ENCODE measurements around the gene PLOD3.

Gene PLOD3

GRCh38 chr7:101239191-101239950 is 22.0 kb upstream of the PLOD3 start:
- DNase-seq (ENCODE audit: low spot score) = no peak

DNA sequence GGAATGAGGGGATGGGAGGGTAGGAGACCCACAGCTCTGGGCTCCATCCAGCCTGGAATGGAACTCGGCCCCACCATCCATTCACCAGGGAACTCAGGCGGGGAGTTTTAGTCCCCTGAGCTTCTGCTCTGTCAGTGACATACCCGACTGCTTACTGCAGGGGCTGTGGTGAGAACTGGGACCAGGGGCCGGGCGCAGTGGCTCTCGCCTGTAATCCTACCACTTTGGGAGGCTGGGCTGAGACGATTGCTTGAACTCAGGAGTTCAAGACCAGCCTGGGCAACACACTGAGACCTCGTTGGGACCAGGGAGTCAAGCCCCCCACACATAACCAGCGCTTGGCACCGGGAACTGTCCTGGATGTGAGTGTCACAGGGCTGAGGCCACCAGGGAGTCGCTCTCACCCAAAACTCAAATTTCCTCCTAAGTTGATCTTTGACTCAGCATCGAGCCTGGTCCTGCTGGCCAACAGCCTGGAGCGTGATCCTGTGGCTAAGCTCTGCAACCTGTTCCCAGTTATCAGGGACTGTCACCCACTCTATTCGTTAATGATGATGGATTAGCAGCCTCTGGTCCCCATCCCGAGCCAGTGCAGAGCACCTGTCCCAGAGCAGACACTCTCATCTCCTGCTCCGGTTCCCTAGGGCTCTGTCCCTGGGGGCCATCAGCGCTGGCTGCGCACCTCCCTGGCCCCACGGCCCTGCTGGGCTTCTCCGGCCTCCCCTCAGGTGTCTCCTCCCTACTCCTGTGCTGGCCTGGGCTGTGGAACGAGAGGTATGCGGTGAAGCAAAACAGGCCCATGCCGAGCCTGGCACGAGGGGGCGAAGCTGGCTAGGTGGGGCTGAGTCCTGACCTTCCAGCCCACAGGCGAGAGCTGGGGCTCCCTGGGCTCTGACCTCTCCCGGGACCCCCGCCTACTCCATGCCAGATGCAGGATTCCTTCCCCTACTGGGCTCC is 21.1 kb upstream of the PLOD3 start:
- DNase-seq (ENCODE audit: low spot score) = no peak

DNA sequence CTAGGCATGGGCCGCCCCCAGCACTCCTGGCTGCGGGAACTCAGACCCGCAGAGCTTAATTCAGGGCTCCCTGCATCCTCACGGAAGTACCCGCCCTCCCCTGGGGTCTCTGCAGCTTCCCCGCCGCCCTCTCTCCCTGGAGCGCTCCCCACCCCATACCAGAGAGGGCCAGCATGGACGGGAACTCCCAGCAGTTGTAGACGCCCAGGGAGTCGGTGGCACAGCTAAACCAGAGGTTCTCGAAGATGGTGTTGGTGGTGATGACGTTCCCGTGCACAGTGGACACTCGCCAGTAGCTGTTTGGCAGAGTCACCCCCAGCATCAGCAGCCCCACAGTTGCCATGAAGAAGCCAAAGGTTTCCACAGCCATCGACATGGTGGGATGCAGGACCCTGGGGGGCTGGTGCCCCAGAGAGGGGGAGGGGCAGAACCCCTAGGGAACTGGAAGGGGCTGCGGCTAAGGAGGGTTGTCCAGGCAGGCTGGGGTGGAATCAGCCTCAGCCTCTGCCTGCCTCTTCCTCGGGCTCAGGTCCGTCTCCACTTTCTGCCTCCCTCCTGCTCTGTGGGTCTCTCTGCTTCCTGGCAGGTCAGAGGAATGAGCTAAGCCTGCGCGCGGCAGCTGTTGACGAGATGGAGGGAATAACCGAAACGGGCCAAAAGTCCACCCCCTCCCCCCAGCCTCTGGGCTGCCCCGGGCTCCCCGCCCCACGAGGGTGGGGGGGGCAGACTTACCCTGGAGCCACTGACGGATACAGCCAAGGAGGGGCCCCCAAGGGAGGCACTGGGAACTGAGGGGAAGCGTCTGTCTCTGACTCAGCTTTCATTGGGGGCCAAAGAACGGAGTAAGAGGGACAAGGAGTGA is 20.1 kb upstream of the PLOD3 start, which contains the start of gene CLDN15:
Gene CLDN15, minus strand, starts transcription at position 597 of the 862 bp plus-strand sequence. Its CDS starts 221 bp downstream, at position 376.
- no peak for DNase-seq (ENCODE audit: low spot score)

DNA sequence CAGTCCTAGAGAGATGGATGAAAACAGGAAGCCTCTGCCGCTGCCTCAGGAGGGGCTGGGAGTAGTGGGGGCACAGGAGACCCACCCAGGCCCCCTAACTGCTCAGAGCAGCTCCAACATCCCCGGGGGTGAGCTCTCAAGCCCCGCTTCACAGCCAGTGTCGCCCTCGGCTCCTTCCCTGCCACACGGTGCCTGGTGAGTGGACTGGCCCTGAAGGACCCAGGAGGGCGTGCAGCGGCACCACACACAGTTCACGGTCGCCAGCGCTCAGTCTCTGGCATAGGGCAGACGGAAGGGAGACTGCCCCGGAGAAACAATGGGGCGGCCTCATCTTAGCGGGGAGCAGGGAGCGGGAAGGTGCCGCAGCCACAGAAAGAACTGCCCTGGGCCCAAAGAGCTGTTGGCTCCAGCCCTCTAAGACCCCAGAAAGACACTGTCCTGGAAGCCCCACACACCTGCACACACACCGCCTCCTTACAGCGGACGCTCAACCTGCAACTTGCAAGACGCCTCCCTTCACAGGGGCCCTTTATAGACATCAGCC is 19.0 kb upstream of the PLOD3 start:
- no peak for DNase-seq (ENCODE audit: low spot score)

- no peak for DNase-seq (ENCODE audit: low spot score)
Measured at GRCh38 chr7:101235522-101235921, 18.1 kb upstream of the PLOD3 start.

- no peak for DNase-seq (ENCODE audit: low spot score)
Measured at GRCh38 chr7:101235050-101235449, 17.7 kb upstream of the PLOD3 start.

GRCh38 chr7:101234636-101235035 is 17.3 kb upstream of the PLOD3 start:
- DNase-seq (ENCODE audit: low spot score) = no peak

GRCh38 chr7:101233907-101234547 is 16.6 kb upstream of the PLOD3 start:
- no peak for DNase-seq (ENCODE audit: low spot score)

DNA sequence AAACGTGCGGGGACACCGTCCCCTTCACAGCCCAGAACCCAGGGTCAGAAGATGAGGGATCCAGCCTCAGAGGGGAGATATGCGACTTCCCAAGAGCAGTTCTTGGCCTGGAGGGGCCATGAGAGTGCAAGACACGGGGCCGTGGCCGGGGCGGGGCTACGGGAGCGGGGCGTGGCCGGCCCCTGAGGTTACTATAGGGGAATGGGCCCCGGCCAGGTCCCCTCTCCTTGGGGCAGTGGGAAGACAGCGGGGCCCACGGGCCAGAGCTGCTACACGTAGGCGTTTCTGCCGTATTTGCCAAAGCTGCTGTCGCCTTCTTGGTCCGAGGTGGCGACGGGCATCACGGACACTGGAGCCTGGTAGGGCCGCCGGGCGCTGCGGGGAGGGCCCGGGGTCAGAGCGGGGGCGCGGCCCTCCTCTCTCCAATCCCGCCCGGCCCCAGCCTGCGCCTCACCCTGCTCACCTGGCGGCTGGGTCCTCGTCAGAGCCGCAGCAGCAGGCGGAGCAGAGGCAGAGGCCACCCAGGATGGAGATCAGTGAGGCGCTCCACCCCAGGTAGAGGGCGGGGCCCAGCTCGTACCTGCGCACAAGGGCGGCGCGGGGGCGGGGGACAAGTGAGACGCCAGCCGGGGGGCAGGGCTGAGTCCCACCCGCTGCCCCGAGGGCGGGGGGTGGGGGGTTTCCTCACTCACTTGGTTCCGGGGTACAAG is 14.9 kb upstream of the PLOD3 start:
- DNase-seq (ENCODE audit: low spot score) = no peak

- DNase-seq (ENCODE audit: low spot score) = no peak
Measured at GRCh38 chr7:101231644-101232043, 14.3 kb upstream of the PLOD3 start.

GRCh38 chr7:101226721-101227120 is 9.3 kb upstream of the PLOD3 start:
- DNase-seq (ENCODE audit: low spot score) = no peak

DNA sequence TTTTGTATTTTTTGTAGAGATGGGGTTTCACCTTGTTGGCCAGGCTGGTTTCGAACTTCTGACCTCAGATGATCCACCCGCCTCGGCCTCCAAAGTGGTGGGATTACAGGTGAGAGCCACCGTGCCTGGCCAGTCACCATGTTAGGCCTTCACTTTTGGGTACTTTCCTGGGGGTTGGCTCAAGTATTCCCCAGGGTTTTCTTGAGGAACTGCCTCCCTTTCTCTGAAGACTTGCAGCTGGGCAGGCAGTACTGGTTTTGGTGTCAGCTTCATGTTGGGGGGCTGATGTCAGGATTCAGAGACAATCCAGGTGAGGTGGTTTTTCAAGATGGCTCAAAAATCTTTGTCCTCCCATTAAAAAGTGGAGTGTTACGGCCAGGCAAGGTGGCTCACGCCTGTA is 8.3 kb upstream of the PLOD3 start:
- no peak for DNase-seq (ENCODE audit: low spot score)

- DNase-seq (ENCODE audit: low spot score) = no peak
Measured at GRCh38 chr7:101223528-101223927, 6.1 kb upstream of the PLOD3 start.

DNA sequence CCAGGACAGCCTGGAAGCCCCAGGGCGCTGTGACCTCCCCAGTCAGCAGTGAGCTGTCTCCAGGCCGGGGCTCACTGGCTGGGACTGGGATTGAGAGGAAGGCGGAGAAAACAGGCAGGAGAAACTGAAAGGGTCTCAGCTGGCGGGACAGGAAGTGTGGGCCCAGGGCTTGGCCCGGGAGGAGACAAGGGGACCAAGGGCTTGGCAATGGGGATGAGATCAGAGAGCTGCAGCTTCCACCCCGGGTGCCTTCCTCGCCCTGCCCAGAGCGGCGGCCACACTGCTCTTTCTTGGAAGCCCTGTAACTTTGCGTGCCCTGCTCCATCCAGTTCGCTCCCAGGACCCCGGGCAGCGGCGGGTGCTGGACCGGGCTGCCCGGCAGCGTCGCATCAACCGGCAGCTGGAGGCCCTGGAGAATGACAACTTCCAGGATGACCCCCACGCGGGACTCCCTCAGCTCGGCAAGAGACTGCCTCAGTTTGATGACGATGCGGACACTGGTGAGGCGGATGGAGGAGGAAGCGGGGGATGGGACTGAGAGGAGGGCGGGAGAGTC is 5.0 kb upstream of the PLOD3 start:
- DNase-seq (ENCODE audit: low spot score) = no peak

DNA sequence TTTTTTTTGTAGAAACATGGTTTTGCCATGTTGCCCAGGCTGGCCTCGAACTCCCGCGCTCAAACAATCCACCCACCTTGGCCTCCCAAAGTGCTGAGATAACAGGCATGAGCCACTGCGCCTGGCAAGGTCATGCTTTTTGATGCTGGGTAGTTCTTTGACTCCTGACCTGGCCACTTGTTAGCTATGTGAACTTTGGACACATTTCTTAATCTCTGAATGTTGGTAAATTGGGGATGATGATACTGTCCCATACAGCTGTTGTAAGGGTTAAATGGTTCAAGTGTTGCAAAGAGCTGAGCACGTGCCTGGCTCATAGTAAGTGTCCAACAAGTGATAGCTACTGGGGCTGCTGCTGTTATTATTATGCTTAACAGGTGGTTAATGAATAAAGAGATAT is 2.9 kb upstream of the PLOD3 start:
- DNase-seq (ENCODE audit: low spot score) = no peak

GRCh38 chr7:101218236-101219125 is 1.1 kb upstream of the PLOD3 start:
- no peak for DNase-seq (ENCODE audit: low spot score)

DNA sequence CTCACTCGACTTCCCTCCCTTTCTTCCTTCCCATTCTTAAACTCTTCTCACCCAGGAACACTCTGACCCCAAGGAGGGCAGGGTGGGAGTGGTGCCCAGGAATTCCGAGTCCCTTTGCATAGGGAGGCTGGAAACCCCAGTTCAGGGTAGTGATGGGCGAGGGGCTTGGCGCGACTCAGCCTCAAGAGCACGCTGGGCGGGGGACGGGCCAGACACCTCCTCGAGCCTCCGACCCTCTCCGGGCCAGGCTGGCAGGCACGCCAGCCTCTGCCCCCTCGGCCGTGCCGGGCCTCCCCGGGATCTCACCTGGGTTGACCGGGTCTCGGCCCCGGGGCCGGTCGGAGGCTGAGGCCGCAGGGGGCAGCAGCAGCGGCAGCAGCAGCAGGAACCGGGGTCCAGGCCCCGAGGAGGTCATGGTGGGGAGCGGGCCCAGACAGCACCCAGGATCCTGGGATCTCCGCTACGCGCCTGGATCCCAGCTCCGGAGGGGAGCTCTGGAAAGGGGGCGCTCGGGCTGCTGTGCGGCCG is 457 bp downstream of the PLOD3 start:
- DNase-seq (ENCODE audit: low spot score) = no peak

DNA sequence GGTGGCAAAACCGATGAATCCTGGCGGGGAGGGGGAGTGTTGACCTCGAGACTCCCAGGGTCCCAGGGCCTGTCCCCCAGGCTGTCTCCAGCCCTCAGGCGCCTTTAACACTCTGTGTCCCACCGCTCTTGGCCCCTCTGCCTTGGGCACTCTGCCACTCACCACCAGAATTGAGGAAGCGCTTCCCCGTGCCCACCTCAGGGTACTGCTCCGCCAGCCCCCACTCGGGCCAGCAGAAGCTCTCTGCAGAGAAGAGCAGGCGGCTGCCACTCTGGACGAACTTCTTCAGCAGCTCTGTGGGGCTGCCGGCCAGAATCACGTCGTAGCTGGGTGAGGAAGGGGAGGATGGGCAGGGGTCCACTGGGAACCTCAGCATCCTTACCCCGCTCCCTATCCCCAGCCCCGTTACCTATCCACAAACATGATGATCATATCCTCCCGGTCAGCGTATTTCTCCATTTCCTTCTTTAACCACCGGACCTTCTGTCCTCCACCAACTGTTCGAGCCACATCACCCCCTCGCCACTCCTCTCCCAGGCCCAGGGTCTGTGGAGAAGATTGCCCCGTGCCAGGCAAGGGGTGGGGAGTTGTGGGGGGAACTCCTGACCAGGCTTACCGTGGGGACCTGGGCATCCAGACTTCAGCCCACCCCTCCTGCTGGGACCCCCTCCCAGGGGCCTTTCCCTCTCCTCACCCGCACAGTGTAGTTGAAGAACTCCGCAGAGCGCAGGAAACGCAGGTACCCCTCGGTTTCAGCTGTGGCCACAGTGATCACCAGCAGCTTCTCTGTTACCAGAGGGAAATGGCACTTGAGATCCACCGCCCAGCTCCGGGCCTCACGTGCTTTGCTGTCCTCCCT is 1.2 kb downstream of the PLOD3 start:
- no peak for DNase-seq (ENCODE audit: low spot score)

Measured in CD4-positive, alpha-beta T cell treated with Interleukin-2 at 100 ng/mL for 4 hours (primary cell).